Renal cortical epithelial cell (primary cell): ENCODE measurements around the gene RAD54L. TPM values are rescaled to one million over a fixed set of nuclear protein-coding genes. Genes with fewer than 3 reads are reported as not detected.
"Not testable (repeated sequence)": the region's sequence is repeated elsewhere in the genome, so short reads cannot be mapped to it uniquely, and the experiment has no call there.

Experiments
- DNase-seq: peaks from one replicate; pipeline ENCODE4 v3.0.0-alpha.2; 2011; ENCODE audit warnings: low read depth
- total RNA-seq: library from RNA; depleted of rRNA; stranded (reverse); fragments of >200 nt; gene quantifications from 2 replicates; pipeline ENCODE4 v1.2.3, GENCODE V29; 2014

Gene RAD54L
- total RNA-seq, 1 donor from 2014 or later, result 1.9 TPM

GRCh38 chr1:46241733-46242132, 5.8 kb upstream of the RAD54L start:
- not testable (repeated sequence) for DNase-seq

GRCh38 chr1:46242918-46243317, 4.6 kb upstream of the RAD54L start:
- DNase-seq, result no peak

- DNase-seq, result not testable (repeated sequence)
Observed at GRCh38 chr1:46243831-46244230, 3.7 kb upstream of the RAD54L start.

GRCh38 chr1:46244656-46245371, 2.7 kb upstream of the RAD54L start:
- DNase-seq, result peak; percentile 26

GRCh38 chr1:46246136-46246535, 1.4 kb upstream of the RAD54L start:
- DNase-seq, result not testable (repeated sequence)

GRCh38 chr1:46246548-46247435, 771 bp upstream of the RAD54L start:
- peak; percentile 25 for DNase-seq

- DNase-seq, result peak; percentile 19
Observed at GRCh38 chr1:46248122-46248920, 758 bp downstream of the RAD54L start.

- DNase-seq, result no peak
Observed at GRCh38 chr1:46254668-46255067, 7.1 kb downstream of the RAD54L start.

- no peak for DNase-seq
Observed at GRCh38 chr1:46256523-46256922, 9.0 kb downstream of the RAD54L start.

GRCh38 chr1:46262508-46262907, 14.9 kb downstream of the RAD54L start:
- no peak for DNase-seq

- no peak for DNase-seq
Observed at GRCh38 chr1:46263146-46263545, 15.6 kb downstream of the RAD54L start.

GRCh38 chr1:46268578-46268977, 21.0 kb downstream of the RAD54L start:
- no peak for DNase-seq

GRCh38 chr1:46274225-46275029, 26.9 kb downstream of the RAD54L start:
- no peak for DNase-seq

GRCh38 chr1:46275030-46275337, 27.4 kb downstream of the RAD54L start:
- DNase-seq, result no peak

GRCh38 chr1:46277658-46278373, 30.3 kb downstream of the RAD54L start:
- DNase-seq, result no peak

GRCh38 chr1:46278807-46279206, 31.2 kb downstream of the RAD54L start:
- DNase-seq, result no peak

GRCh38 chr1:46280092-46280491, 32.5 kb downstream of the RAD54L start:
- no peak for DNase-seq

- no peak for DNase-seq
Observed at GRCh38 chr1:46281021-46281420, 33.5 kb downstream of the RAD54L start.

GRCh38 chr1:46284058-46284457, 36.5 kb downstream of the RAD54L start:
- DNase-seq, result no peak

- DNase-seq, result no peak
Observed at GRCh38 chr1:46284597-46285564, 37.3 kb downstream of the RAD54L start.
